Measurements from ENCODE around the gene ISG15. TPM values are rescaled to one million over a fixed set of nuclear protein-coding genes. Genes with fewer than 3 reads are reported as not detected.

ISG15 gene
- total and polyA plus RNA-seq, 9 of the 15 experiments (the other 6 are each of a cell fraction or from before 2014, with no cell fraction given): 0.40 to 58.3 (median 12.2) TPM

GRCh38 chr1:966704-967300 lies 46.5 kb upstream of the ISG15 start:
- in situ Hi-C loops (cut with MboI): no loop called here
- no peak for TF ChIP-seq SRSF9 (IDR thresholded peaks at IDR 0.05; ENCODE audit: borderline replicate concordance, low read depth, low read length)
- TF ChIP-seq RBM14 (IDR thresholded peaks at IDR 0.05; ENCODE audit: borderline replicate concordance, insufficient read depth, low read depth, low read length): no peak
- no peak for TF ChIP-seq MCM3 (IDR thresholded peaks at IDR 0.05)
- peak; percentile 30; the same call in 1 of the 2 replicates for TF ChIP-seq ERF (CRISPR knock-in tag; IDR thresholded peaks at IDR 0.05)
- no peak for TF ChIP-seq ZFP1 (CRISPR knock-in tag; IDR thresholded peaks at IDR 0.05)
- TF ChIP-seq TRIM24 (IDR thresholded peaks at IDR 0.05): no peak
- no peak for TF ChIP-seq FOXM1 (IDR thresholded peaks at IDR 0.05; ENCODE audit: low read depth)
- 0 out of 2 replicates have a peak, but pooled peaks have one; percentile 41 for TF ChIP-seq FOXM1 (CRISPR knock-in tag; IDR thresholded peaks at IDR 0.05; ENCODE audit: low read depth)
- no peak for TF ChIP-seq ZNF586 (CRISPR knock-in tag; conservative IDR thresholded peaks at IDR 0.05)
- no peak for TF ChIP-seq ZKSCAN1 (IDR thresholded peaks at IDR 0.05; ENCODE audit: low read depth, low read length)
- TF ChIP-seq NR0B1 (IDR thresholded peaks at IDR 0.05; ENCODE audit: partially characterized antibody): no peak
- TF ChIP-seq ZNF609 (CRISPR knock-in tag; IDR thresholded peaks at IDR 0.05; ENCODE audit: borderline replicate concordance): no peak
- TF ChIP-seq YY1 (IDR thresholded peaks at IDR 0.05; ENCODE audit: borderline replicate concordance in 1 of 3, control insufficient read depth in 1 of 3, extremely low read depth in 1 of 3, insufficient read depth in 3 of 3, insufficient read length in 1 of 3, insufficient replicate concordance in 2 of 3, low read depth in 1 of 3, low read length in 2 of 3): peak in 1 of 3 experiments; percentile 55
- TF ChIP-seq ID3 (CRISPR knock-in tag; IDR thresholded peaks at IDR 0.05): no peak
- 0 out of 2 replicates have a peak, but pooled peaks have one; percentile 21 for TF ChIP-seq ID3 (tag; IDR thresholded peaks at IDR 0.05)

More at GRCh38 chr1:966704-967300, 46.5 kb upstream of the ISG15 start:
- FAIRE-seq: peak; percentile 92
- no peaks in the 10 kb centered on the region for H4K20me1 ChIP-seq (replicated peaks; ENCODE audit: control insufficient read depth, insufficient read depth, low read length)
- DNase-seq (ENCODE audit: extremely low read depth in 1 of 4, low spot score in 3 of 4): peak; percentile 90 to 92 (median 92)
- H3K27me3 ChIP-seq (ENCODE audit: control insufficient read depth in 2 of 2, insufficient read depth in 2 of 2, low read length in 2 of 2): peaks cover 0 to 4% of the 10 kb centered on the region in 2 experiments; a peak in 2 of 5 replicates
- peaks cover 37% of the 10 kb centered on the region; the same call in 2 of the 3 replicates for H3K36me3 ChIP-seq (ENCODE audit: control insufficient read depth, insufficient read depth, low read length)
- peak overlapping the region; percentile 54 for H3K4me3 ChIP-seq
- H3K9me1 ChIP-seq (ENCODE audit: control insufficient read depth, insufficient read depth, low read length): no peaks in the 10 kb centered on the region
- peak overlapping the region; percentile 71 for H3K27ac ChIP-seq (ENCODE audit: extremely low read depth, low read depth, low read length)
- H3K9ac ChIP-seq (ENCODE audit: insufficient read depth in 1 of 2, low read depth in 2 of 2, low read length in 2 of 2): peak overlapping the region; percentile 64 to 90
- peak overlapping the region; percentile 94 for H3K4me2 ChIP-seq (ENCODE audit: insufficient read depth, low read length)
- peak overlapping the region; percentile 98 for H2AFZ ChIP-seq (ENCODE audit: low read depth, low read length)
- H3K9me3 ChIP-seq (replicated peaks; ENCODE audit: control insufficient read depth, insufficient read depth, low read depth, low read length): peaks cover 6% of the 10 kb centered on the region
- H3K4me1 ChIP-seq (replicated peaks in 1 of 2; ENCODE audit: control insufficient read depth in 2 of 2, insufficient read depth in 2 of 2, low read length in 2 of 2): peaks cover 14 to 73% of the 10 kb centered on the region in 2 experiments; a peak in 4 of 5 replicates
- 4% methylated on average over 57 of the region's 60 CpGs for WGBS (ENCODE audit: insufficient coverage, low coverage, missing lambda C conversion rate)
- intact Hi-C loops (cut with micrococcal nuclease): no loop called here
- ATAC-seq: peak; percentile 96
- peaks cover under 1% of the 10 kb centered on the region; the same call in 1 of the 3 replicates for H3K79me2 ChIP-seq (ENCODE audit: control insufficient read depth, insufficient read depth, low read length)
- CTCF ChIA-PET (ENCODE audit: low intra/inter-chr PET ratio): no interaction called here
- no TSS peak for BruUV-seq (replicated peaks)
- POLR2A ChIA-PET: interaction anchor here (0.5 to 1.8 kb wide), 11 partner anchors 9 to 188 kb away, joined by 3 to 10 read pairs (median 3); no protein-coding TSS in a partner anchor
